ENCODE results near the gene PTPRK.

PTPRK gene

DNA sequence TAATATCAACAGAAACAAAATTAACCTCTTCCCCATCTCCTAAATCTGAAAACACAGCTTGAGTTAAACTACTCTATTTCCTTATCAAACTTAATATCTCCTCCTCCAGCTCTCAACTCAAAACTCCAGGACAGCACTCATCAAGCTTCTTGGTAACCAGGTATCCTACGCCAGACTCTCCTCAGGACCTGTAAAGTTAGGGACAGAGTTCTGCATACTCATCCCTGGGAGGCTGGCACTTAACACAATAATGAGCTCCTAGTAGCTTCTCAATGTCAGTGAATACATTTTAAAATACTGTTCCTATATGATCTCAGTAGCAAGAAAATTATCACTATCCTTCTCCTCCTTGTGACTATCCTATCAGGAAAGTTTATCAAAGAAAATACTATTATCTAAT is 240.3 kb downstream of the PTPRK start:
- no peak for DNase-seq

DNA sequence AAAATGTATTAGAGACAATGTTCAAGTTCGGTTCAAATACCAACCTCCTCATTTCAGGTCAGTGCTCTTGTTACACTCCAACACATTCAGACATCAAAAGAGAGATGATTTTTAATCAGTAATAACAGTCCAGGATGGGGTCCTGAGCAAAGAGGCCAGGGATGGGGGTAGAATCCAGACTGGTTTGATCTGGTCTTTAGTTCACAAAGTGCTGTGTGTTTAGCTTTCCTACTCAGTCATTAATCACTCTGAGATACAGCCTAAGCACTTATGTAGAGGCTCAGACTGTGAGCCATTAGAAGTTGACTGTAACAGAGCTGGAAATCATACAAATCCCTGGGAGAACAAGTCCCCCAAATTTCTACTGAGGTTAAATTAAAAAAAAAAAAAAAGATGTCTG is 241.6 kb downstream of the PTPRK start:
- no peak for DNase-seq

DNA sequence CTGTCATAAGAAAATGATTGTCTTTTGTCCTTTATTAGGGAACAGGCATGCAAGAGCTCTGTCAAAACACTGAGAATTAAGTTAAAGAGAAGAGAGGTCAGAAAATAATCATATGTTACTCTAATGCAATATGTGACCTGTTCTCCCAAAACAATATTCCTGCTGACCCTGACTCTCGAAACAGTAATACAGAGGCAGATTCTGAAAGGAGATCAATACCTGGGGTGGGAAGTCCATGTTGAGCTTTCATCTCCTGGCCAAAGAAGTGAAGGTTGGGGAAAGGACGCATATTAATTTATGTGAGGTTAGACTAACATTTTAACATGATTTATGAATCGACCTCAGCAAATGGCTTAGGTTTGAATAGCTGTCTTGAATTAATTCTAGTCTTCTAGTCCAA is 243.0 kb downstream of the PTPRK start:
- no peak for DNase-seq

DNA sequence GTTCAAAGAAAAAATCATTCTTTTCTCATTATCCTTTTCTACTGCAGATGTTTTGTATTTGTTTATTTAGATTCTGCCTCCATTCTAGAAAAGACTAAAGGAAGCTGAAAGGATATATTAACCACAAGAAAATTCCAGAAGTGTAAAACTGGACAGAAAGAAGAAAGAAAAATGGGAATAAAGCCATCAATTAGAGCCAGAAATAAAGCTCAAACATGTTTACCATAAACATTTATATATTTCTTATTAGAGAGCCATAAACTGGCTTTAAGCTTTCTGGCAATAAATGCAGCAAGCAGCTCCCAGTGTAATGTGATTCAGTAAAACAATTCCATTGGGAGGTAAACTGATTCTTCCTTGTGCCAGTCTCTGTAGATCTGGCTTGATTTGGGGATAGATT is 244.1 kb downstream of the PTPRK start:
- DNase-seq, result no peak

DNA sequence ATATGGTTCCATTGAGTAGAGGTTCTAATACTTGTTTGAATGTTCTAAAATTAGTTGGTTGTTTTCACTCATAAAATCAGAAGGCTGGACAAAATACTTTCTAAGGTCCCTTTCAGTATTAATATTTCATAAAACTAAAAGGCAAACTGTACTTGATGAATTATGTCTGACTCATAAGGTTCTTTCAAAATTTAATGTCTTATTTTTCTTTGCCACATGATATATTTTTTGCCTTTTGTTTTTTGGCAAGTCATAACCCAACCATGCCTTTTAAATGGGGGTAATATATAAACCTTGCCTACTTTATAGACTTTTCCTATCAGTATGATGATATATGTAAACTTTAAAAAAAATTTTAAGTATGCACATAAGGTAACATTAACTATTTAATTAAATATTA is 244.7 kb downstream of the PTPRK start:
- no peak for DNase-seq

DNA sequence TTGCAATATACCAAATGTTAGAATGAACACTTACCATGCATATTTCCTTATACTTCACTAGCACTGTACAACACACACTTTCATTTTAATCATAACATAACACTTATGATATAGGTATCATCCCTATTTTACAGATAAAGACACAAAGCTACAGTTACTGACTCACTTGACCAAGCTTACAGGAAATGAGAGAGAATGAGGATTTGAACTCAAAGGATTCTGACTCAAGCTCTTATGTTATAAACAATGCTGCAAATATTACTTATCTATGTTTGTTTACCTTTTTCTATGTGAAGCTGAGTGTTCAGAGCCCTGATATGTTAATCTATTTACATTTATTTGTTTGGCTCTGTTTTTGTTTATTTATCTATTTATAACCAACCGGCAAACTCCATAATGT is 245.4 kb downstream of the PTPRK start:
- no peak for DNase-seq

DNA sequence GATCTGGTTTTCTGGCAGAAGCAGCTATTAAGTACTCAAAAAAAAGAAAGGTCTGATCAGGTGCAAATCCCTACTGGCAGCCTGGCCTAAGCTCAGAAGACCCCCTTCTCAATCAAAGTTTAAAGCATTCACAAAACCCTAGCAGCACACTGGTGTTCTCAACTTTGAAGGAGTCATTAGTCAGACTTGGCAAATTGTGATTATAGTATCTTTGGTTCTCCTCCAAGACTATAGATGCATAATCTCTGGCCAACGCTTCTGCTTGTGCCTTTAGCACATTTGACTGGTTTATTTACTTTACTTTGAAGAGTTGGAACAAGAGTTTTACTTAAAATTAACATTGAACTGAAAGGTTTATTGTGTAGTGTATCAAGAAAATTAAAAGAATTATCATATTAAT is 248.9 kb downstream of the PTPRK start:
- DNase-seq, result no peak

DNA sequence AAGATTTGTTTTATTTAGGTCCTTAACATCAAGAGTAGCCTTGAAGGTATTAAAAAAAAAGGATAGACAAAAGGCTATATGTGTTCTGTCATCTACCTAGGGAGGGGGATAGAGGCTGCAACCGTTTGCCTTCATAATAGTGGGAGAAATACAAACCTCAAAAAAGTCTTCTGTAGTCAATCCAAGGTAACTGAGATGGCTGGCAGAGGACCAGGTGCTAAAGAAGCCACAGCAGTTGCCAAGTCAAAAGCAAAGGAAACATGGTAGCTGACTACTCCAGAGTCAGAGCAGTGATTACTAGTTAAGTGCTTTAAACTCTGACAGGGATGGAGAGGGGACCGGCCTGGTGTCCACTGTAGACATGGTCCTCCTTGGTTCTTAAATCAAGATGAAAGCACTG is 249.4 kb downstream of the PTPRK start:
- no peak for DNase-seq

DNA sequence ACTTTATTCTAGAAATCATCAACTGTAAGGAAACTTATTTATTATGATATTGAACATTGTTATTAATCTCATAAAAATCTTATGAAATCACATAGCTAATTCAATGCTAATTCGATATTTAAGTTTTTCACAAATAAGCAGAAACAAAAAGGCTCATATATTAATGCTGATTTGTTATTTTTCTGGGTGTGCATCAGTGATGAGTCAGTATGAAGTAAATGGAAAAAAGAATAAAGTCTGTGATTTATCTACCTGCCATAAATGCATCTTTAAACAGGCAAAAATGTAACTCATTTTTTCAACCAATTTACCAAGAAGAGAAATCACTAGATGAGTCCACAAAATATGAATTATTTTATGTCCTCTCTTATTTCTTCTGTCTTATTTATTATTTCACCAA is 253.5 kb downstream of the PTPRK start:
- no peak for DNase-seq

DNA sequence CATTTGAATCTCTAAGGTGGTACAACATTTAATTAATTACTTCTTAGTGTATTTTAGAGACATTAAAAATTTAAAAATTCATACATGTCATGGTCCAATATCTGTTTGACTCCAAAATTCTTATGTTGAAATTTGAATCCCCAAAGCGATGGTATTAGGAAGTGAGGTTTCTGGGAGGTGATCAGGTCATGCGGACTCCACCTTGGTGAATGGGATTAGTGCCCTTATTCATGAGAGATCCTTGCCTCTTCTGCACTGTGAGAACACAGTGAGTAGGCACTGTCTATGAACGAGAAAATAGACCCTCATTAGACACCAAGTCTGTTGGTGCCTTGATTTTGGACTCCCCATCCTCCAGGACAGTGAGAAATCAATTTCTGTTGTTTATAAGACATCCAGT is 254.7 kb downstream of the PTPRK start:
- no peak for DNase-seq

DNA sequence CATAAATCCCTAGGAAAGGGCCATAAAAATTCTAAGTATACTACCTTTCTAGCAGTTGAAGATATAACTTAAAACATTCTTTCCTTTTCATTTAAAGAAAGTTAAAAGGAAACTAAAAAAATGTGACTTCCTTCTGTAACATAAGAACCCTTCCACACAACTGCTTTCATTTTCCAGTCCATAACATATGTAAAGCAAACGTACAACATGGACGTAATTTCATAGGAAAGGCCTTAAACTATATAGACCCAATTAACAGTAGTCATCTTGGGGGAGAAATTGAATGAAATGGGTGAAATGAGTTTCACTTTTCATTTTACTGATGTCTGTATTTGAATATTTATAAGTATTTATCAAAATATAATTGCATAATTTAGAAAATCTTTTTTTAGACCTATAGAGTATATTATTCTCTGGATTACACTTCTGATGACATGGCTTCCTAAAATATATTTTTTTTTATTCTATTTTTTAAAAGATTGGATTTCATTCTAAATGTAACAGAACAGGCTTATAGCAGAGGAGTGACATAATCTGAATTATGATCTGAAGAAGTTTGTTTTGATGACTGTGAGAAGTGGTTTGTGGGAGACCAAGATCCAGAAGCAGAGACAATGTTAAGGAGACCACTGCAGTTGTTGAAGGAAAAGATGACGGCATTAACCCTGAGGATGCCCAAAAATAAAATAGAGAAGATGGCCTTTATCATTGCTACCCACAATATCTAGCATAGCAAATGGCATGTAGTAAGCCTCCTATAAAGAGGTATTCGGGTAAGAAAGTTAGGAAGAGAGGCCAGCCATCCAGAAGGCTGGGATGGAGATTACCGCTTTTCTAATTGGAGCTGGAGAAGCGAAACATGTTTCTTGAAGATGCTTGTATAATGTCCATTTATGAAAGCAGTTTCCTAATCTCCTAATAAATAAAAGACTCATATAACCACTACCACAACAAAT is 260.4 kb downstream of the PTPRK start:
- DNase-seq, result no peak

DNA sequence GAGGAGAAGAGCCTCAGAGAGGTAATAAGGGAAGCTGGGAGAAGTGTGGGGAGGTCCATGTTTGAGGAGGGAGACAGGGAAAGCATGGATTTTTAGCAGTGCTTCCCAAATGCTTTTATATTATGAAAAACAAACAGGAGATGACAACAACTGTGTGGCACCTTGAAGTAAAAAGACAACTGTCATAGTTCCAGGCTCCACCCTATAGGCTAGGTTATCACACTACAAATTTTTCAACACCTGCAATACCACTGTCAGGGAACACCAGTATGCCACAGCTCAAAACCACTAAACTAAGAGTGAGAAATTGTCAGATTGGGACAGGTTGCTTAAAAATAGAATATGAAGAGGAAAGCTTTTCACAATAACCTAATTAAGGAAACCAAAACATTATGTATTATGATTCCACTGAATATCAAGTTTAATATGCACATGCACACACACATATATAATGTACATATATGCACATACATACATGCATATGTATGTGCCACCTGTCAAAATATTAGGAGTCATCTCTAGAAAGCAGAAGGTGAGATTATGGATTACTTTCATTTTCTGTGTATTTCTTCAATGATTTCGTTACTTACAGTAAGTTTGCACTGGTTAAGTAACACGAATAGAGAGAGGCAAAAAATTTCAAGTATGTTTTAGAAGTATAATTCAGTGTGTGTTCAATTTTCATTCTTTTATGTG is 261.2 kb downstream of the PTPRK start:
- DNase-seq, result no peak

DNA sequence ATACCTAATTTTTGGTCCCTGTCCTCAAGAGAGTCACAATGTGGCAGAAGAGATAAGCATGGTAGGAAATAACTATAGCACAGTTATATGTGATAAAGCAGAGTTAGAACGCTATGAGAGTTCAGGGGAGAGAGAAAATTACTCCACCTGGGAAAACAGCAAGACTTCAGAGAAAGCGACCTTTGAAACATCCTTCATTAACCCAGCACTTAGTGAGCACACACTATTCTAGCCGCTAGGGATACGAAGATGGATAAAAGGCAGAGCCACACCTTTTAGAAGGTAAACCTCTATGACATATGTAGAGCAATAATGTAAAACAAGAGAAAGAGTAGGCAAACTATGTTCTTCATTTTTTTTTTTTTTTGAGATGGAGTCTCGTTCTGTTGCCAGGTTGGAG is 264.3 kb downstream of the PTPRK start:
- DNase-seq, result no peak

DNA sequence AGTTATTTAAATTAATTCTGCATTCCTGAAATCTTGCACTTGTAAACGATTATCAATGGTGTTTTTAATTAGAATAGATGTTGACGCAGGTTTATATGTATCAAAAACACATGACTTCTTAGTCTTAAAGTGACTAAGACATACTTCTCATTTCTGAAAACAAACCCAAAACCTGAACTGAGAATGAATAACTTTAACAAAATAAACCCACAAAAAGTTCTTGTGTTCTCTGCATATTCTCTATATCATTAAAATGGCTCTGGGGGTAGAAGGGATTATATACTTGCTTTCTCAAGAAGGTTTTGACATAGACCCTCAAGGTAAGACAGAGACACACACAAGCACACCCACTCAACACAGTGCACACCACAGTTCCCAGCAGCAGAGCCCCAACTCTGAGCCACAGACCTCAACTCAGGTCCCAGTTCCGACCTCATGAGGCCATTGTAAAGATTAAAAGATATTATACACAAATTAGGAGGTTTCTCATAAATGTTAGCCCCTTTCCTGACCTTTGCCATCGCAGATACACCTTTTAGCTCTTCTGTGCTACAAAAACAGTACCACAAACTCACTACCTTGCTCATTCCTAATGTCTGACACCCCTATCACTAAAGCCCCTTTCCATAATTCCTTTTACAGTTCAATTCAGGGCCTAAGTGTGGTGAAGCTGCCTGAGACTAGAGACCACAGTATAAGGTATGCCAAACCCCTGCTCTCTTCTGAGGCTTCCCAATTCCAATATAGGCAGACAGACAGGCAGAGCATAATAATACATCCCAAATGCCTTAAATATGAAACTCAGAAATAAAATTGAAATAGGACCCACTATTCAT is 267.8 kb downstream of the PTPRK start:
- DNase-seq, result no peak

DNA sequence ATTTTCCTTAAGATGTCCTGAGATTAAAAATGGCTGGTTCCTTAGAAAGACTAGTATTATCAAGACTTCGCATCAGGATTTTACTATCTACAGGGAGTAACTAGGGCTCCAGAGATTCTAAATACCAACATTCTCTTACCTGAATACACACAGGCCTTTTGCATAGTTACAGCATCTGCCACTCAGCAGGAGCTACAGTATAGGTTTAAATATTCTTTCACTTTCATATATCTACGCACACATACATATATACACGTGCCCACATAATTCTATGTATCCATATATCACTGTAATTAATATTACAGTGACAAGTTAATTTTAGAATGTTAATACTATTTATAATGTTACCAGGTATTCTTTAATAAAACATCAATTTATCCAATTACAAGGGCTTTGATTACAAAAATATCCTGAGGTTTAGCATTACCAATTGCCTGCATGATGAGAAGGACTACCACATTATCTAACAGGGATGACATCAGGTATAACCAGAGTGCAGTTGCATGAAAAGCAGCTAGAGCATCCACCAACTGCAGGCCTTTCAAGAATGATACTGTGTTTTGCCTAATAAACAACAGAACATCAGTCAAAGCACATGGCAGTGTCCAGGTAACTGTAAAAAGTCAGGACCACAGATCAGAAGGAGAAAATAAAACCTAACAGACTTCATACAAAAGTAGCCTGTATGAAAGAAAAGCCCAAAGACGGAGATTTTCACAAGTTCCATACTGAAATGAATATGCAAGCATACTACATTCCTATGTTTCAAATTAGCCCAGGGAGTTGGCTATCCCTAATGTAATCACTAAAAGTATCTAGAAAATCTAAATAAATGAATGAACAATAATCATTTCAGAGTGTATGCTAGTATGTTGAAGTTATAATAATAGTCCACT is 268.7 kb downstream of the PTPRK start:
- DNase-seq, result no peak

DNA sequence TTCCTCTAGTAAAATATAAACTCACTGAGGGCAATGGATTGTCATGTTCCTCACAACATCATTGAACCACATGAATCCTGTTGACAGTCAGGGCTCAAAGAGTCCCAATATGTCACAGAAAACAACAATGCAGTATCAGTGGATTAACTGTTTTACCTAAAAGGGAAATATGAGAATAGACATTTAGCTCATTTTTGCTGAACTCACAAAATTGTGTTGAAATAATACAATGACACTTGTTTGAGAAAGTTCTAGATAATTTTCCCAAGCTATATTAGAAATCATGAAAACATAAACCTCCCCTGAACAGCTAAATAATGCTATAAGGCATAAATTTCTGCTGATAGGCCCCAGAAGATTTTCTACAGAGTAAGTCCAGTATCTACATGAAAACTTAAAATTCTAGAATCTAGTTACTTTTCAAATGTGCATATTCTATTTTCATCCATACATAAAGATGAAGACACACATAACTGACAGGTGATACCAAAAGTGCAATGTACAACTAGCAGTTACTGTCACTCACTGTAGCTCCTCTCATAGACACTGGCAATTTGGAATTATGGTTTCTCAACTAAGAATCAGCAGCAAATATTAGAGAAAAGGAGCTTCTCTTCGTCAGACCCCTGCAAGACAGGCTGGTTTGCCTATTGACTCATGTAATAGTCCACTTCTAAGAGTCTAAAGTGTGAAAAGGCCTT is 269.9 kb downstream of the PTPRK start:
- DNase-seq, result no peak

DNA sequence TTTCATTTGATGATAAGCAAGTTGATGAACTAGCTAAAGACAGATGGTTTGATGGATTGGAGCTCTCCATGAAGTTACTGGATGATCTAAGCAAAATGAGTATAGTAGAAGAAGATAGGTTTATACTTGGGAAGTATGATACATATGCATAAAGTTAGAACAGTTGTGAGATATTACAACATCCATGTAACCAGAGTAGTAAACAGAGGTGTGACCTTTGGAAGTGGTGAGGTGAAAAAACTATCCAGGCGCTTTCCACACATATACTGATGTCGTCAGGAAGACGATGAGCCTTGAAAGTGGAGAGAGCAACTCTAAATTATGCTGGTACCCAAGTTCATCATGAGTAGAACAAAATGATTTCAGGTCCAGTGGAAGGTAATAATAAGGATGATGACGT is 271.0 kb downstream of the PTPRK start:
- DNase-seq, result no peak

DNA sequence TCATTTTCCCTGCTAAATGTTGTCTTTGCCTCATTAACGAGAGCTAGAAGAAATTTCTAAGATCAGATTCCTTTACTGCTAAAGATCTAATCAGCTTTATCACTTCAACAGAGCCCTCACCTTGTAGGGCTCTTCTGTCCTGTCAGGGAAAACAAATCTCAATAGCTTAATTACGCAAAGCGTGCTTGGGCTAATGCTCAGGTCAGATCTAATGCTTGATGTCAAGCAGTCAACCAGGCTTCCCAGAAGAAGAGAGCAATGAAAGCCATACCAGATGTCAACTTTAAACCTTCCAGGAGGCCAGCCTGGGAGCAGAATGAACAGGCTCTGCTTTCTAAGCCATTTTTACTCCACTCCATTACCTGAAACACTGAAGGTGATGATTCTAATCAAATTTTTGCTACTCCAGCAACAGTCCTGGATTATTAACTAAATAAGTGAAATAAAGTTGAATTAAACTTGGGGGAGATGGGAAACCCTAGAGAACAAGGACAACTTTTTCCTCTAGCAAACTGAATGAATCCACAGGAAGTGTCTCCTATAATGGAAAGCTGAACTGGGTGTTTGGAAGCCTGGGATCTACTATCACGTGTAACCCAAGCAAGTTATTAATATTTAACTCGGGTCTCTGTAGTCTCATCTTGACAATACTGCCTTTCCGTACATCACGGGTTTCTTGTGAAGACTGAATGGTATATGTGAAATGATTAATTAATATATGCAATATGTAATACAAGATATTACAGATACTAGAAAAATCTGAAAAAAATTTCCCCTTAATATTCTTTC is 273.7 kb downstream of the PTPRK start:
- peak; percentile 29 for DNase-seq

DNA sequence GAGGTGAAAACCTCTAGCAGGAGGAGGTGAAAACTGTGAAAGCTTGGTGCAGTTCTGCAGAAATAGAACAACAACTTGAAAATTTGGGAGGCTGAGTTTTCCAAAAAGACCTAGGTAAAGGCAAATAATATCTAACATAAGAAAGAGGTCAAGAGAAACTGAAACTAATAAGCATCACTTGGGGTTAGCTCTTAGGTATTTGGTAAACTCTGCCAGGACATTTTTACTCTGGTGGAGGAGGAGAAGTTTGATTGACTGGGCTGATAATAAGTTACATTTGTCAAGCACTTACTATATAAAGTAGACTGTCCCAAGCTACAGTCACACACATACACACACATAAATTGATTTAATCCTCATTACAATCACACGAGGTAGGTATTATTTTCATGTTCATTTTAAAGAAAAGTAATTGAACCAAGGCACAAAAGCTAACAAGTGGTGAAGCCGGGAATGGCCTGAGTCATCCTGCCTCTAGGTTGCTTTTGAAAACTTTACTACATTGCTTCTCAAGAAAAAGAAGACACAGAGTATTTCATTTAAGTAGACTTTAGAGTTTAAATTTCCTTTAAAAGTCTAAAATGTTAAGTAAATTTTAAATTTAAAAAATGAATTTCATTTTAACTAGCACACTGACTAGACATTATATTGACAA is 275.5 kb downstream of the PTPRK start:
- no peak for DNase-seq

DNA sequence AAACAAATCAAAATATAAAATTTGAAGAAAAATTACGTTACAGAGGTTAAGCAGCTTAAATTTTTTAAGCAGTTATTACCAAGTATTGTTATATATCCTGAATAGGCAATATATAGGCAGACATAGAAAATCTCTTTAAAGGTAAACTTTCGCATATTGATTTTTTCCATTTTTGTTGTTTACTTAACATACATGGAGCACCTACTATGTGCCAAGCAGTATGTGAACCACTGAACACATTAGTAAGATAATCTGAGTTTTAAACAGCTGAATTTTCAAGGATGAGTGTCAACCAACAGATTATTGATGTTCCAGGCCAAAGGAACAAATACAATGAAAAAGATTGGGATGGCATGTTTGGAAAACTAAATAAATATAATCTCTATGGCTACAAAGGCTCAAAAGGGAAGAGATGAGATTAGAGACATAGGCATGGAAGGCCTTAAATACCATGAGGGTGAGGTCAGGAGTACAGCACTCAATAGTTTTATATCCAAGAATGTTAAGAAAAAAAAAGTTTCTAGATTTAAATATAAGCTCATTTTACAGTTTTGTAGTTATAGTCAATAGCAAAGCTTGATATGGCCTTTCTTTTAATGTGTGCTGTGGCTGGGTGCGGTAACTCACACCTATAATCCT is 277.5 kb downstream of the PTPRK start:
- no peak for DNase-seq
